Panc1 (cell line): Measurements from ENCODE around the gene TUBGCP3. TPM values are rescaled to one million over a fixed set of nuclear protein-coding genes. Genes with fewer than 3 reads are reported as not detected.

Experiments used
- ATAC-seq: fragments of 200-7000 bp; cut with Tn5 transposase; 2 replicates; pipeline ENCODE4 v1.9.1; 2020; ENCODE audit warnings: mild to moderate bottlenecking, moderate library complexity
- BruUV-seq: library from RNA; stranded (reverse); fragments of 400-500 nt; replicated peaks from 2 replicates; lab custom pipeline; 2021; lab: Mats Ljungman, UMichigan
- CTCF ChIA-PET: fragments of 300-600 bp; sonication (Branson Sonifier 250); formaldehyde crosslinking; loops from one replicate; lab custom pipeline; 2022; ENCODE audit warnings: antibody characterized with exemption; lab: Charles Lee
- POLR2A ChIA-PET: fragments of 300-600 bp; sonication (Branson Sonifier 250); formaldehyde crosslinking; loops from one replicate; lab custom pipeline; 2022; ENCODE audit warnings: antibody characterized with exemption; lab: Charles Lee
- DNase-seq: peaks from one replicate; pipeline ENCODE4 v3.0.0-alpha.2; 2010; ENCODE audit warnings: low read depth, low spot score
- H3K27ac ChIP-seq: 2 replicates; pipeline ENCODE4 v1.5.1; 2011; ENCODE audit warnings: mild to moderate bottlenecking, low read length, inconsistent platforms
- H3K27me3 ChIP-seq: fragments of 200-500 bp; sonication (Bioruptor generic); 2 replicates; pipeline ENCODE4 v1.6.0; 2014; ENCODE audit warnings: low read length, inconsistent platforms; ENCODE audit not compliant: control insufficient read depth, insufficient read depth
- H3K36me3 ChIP-seq: fragments of 200-500 bp; sonication (Bioruptor generic); 2 replicates; pipeline ENCODE4 v1.5.1; 2014; ENCODE audit warnings: inconsistent platforms, mild to moderate bottlenecking, low read length, moderate library complexity; ENCODE audit not compliant: control insufficient read depth, insufficient read depth
- H3K4me1 ChIP-seq: 2 replicates; pipeline ENCODE4 v1.5.1; 2011; ENCODE audit warnings: inconsistent platforms, mild to moderate bottlenecking, low read length, moderate library complexity; ENCODE audit not compliant: control insufficient read depth, insufficient read depth
- H3K4me3 ChIP-seq, 2 experiments: 2 replicates each; pipeline ENCODE4 v1.5.1; 2011 to 2012; ENCODE audit warnings: low read depth in 2 of 2, low read length in 2 of 2, mild to moderate bottlenecking in 2 of 2, inconsistent platforms in 1 of 2, moderate library complexity in 1 of 2
- H3K9me3 ChIP-seq: fragments of 200-500 bp; sonication (Bioruptor generic); 2 replicates; pipeline ENCODE4 v1.5.1; 2014; ENCODE audit warnings: low read depth, mild to moderate bottlenecking, inconsistent platforms, low read length, moderate library complexity; ENCODE audit not compliant: control insufficient read depth, insufficient read depth
- POLR2AphosphoS5 ChIP-seq: IDR thresholded peaks from 2 replicates; pipeline ENCODE4 v1.6.1; 2012; ENCODE audit warnings: mild to moderate bottlenecking, low read depth, low read length, moderate library complexity
- REST ChIP-seq, 2 experiments: IDR thresholded peaks; 2 replicates each; pipeline ENCODE4 v1.6.1; 2011 to 2012; ENCODE audit warnings: low read depth in 2 of 2, control low read depth in 1 of 2, low read length in 1 of 2, mild to moderate bottlenecking in 1 of 2, moderate library complexity in 1 of 2; ENCODE audit not compliant: insufficient read depth in 1 of 2
- SIN3A ChIP-seq: IDR thresholded peaks from 2 replicates; pipeline ENCODE4 v1.6.1; 2012; ENCODE audit warnings: low read depth, mild to moderate bottlenecking, low read length, moderate library complexity, borderline replicate concordance; ENCODE audit not compliant: insufficient read depth
- TCF7L2 ChIP-seq: IDR thresholded peaks from 2 replicates; pipeline ENCODE4 v1.6.1; 2011; ENCODE audit warnings: mild to moderate bottlenecking, low read depth, low read length, inconsistent platforms
- in situ Hi-C: cut with HindIII; loops from 2 replicates; pipeline ENCODE4 v1.10.0; 2016; ENCODE audit warnings: low sequenced_read_pairs, low pct_unique_long_range_greater_than_20kb
- intact Hi-C: fragments of 100-400 bp; cut with micrococcal nuclease; formaldehyde crosslinking; loops from one replicate; pipeline ENCODE4 v1.10.0; 2022; ENCODE audit not compliant: unreplicated experiment
- total RNA-seq: library from RNA; stranded (reverse); gene quantifications from one replicate; pipeline ENCODE4 v1.2.1, GENCODE V29; 2021; ENCODE audit not compliant: unreplicated experiment
- TF ChIP-seq, protein P1 (sequence below): fragments of 450-650 bp; IDR thresholded peaks from 2 replicates; pipeline ENCODE4 v1.5.1; 2017; ENCODE audit warnings: mild to moderate bottlenecking

TUBGCP3 gene
- total RNA-seq, 1 experiment from 2014 or later = 28.4 TPM

- H3K27me3 ChIP-seq = no peaks in the 10 kb centered on the region
- ChIA-PET POLR2A (no interaction called here), CTCF (no interaction called here)
- H3K4me1 ChIP-seq = no peaks in the 10 kb centered on the region
- BruUV-seq = no TSS peak
- no peak overlapping the region for H3K27ac ChIP-seq
- ATAC-seq (no peak), DNase-seq (no peak)
- H3K9me3 ChIP-seq = no peaks in the 10 kb centered on the region
- TF ChIP-seq REST (IDR thresholded peaks at IDR 0.05; ENCODE audit: insufficient read depth in 1 of 2, low read depth in 2 of 2, low read length in 1 of 2) (no peak), POLR2AphosphoS5 (no peak), SIN3A (no peak), TCF7L2 (no peak)
- TF ChIP-seq, protein P1, sequence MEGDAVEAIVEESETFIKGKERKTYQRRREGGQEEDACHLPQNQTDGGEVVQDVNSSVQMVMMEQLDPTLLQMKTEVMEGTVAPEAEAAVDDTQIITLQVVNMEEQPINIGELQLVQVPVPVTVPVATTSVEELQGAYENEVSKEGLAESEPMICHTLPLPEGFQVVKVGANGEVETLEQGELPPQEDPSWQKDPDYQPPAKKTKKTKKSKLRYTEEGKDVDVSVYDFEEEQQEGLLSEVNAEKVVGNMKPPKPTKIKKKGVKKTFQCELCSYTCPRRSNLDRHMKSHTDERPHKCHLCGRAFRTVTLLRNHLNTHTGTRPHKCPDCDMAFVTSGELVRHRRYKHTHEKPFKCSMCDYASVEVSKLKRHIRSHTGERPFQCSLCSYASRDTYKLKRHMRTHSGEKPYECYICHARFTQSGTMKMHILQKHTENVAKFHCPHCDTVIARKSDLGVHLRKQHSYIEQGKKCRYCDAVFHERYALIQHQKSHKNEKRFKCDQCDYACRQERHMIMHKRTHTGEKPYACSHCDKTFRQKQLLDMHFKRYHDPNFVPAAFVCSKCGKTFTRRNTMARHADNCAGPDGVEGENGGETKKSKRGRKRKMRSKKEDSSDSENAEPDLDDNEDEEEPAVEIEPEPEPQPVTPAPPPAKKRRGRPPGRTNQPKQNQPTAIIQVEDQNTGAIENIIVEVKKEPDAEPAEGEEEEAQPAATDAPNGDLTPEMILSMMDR = no peak
- intact Hi-C loops (no loop called here), in situ Hi-C loops (no loop called here)
- peaks cover 4% of the 10 kb centered on the region for H3K36me3 ChIP-seq
- H3K4me3 ChIP-seq = no peak overlapping the region
Measured at GRCh38 chr13:112562254-112562653, 25.7 kb downstream of the TUBGCP3 start.

DNA sequence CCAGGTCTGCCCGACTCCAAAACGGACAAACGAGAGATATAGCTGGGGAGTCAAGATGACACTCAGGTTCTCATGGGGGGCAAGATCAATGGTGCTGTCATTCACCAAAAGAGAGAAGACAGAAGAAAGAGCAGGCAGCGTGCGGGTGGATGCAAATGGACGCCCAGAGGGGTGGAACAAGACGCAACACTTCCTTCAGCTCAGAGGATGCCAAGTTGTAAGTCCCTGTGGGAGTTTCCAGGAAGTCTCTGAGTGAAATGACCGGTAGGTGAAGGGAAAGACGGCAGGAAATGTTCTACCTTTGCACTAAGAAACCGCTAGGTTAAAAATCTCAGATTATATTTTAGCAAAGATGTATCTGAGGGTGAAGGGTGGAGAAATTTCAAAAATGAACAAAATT lies 26.5 kb downstream of the TUBGCP3 start:
- intact Hi-C loops = no loop called here

More for the DNA sequence above, 26.5 kb downstream of the TUBGCP3 start:
- H3K4me1 ChIP-seq = no peaks in the 10 kb centered on the region
- DNase-seq (no peak), ATAC-seq (no peak)
- H3K4me3 ChIP-seq = no peak overlapping the region
- no TSS peak for BruUV-seq
- no peaks in the 10 kb centered on the region for H3K27me3 ChIP-seq
- H3K36me3 ChIP-seq = peaks cover 4% of the 10 kb centered on the region
- POLR2A ChIA-PET = no interaction called here
- in situ Hi-C loops = no loop called here
- no peak overlapping the region for H3K27ac ChIP-seq
- TF ChIP-seq SIN3A = no peak
- no peak for TF ChIP-seq TCF7L2
- TF ChIP-seq, protein P1 = no peak
- TF ChIP-seq REST (IDR thresholded peaks at IDR 0.05; ENCODE audit: insufficient read depth in 1 of 2, low read depth in 2 of 2, low read length in 1 of 2) = no peak
- TF ChIP-seq POLR2AphosphoS5 = no peak
- H3K9me3 ChIP-seq = no peaks in the 10 kb centered on the region
- CTCF ChIA-PET = no interaction called here
